ENCODE results near the gene OR6C68.
"Not testable (repeated sequence)": the region's sequence is repeated elsewhere in the genome, so short reads cannot be mapped to it uniquely, and the experiment has no call there.

Gene OR6C68

GRCh38 chr12:55469291-55469690 lies 22.9 kb upstream of the OR6C68 start:
- no peak overlapping the region for H2AFZ ChIP-seq (ENCODE audit: low read length)
- H3F3A ChIP-seq (ENCODE audit: insufficient read depth, low read length): no peaks in the 10 kb centered on the region
- H3K4me3 ChIP-seq (ENCODE audit: low read length): no peak overlapping the region
- H3K79me2 ChIP-seq (ENCODE audit: low read length): no peaks in the 10 kb centered on the region
- no peak for TF ChIP-seq EZH2 (optimal IDR thresholded peaks at IDR 0.05; ENCODE audit: low read depth, low read length)
- no peak for TF ChIP-seq EZH2phosphoT487 (IDR thresholded peaks at IDR 0.05; ENCODE audit: low read length)
- TF ChIP-seq CTCF (IDR thresholded peaks at IDR 0.05; ENCODE audit: low read length): no peak
- no peak overlapping the region for H3K4me2 ChIP-seq (ENCODE audit: low read depth, low read length)
- no peak for DNase-seq
- H3K27me3 ChIP-seq (replicated peaks; ENCODE audit: insufficient read depth, low read length): no peaks in the 10 kb centered on the region
- no peaks in the 10 kb centered on the region for H3K36me3 ChIP-seq (replicated peaks; ENCODE audit: insufficient read depth, low read length)
- H3K9me2 ChIP-seq (replicated peaks; ENCODE audit: insufficient read depth, low read length): no peaks in the 10 kb centered on the region
- no peak overlapping the region for H3K9ac ChIP-seq (ENCODE audit: low read length)
- H3K4me1 ChIP-seq (ENCODE audit: low read length): peaks cover 26% of the 10 kb centered on the region
- H3K27ac ChIP-seq (ENCODE audit: low read length): no peak overlapping the region
- H4K20me1 ChIP-seq (ENCODE audit: insufficient read depth, low read length): no peaks in the 10 kb centered on the region
- no peaks in the 10 kb centered on the region for H3K9me3 ChIP-seq (replicated peaks; ENCODE audit: insufficient read depth, low read length)

GRCh38 chr12:55470088-55470829 lies 21.9 kb upstream of the OR6C68 start, which contains the start of gene OR6C70:
OR6C70 (minus strand) TSS chr12:55470138; CDS start chr12:55470138, 0 bp downstream.
- H2AFZ ChIP-seq (ENCODE audit: low read length): no peak within 1 kb of the TSS

GRCh38 chr12:55472264-55472663 lies 19.9 kb upstream of the OR6C68 start:
- no peak overlapping the region for H3K4me2 ChIP-seq (ENCODE audit: low read depth, low read length)
- no peaks in the 10 kb centered on the region for H3K27me3 ChIP-seq (replicated peaks; ENCODE audit: insufficient read depth, low read length)
- no peaks in the 10 kb centered on the region for H4K20me1 ChIP-seq (ENCODE audit: insufficient read depth, low read length)
- H3K9ac ChIP-seq (ENCODE audit: low read length): no peak overlapping the region
- H3K36me3 ChIP-seq (replicated peaks; ENCODE audit: insufficient read depth, low read length): no peaks in the 10 kb centered on the region
- no peak overlapping the region for H3K27ac ChIP-seq (ENCODE audit: low read length)
- DNase-seq: no peak
- no peak for TF ChIP-seq EZH2 (optimal IDR thresholded peaks at IDR 0.05; ENCODE audit: low read depth, low read length)
- no peak for TF ChIP-seq EZH2phosphoT487 (IDR thresholded peaks at IDR 0.05; ENCODE audit: low read length)
- no peak for TF ChIP-seq CTCF (IDR thresholded peaks at IDR 0.05; ENCODE audit: low read length)
- no peaks in the 10 kb centered on the region for H3F3A ChIP-seq (ENCODE audit: insufficient read depth, low read length)
- peaks cover 18% of the 10 kb centered on the region for H3K4me1 ChIP-seq (ENCODE audit: low read length)
- no peaks in the 10 kb centered on the region for H3K9me3 ChIP-seq (replicated peaks; ENCODE audit: insufficient read depth, low read length)
- no peaks in the 10 kb centered on the region for H3K9me2 ChIP-seq (replicated peaks; ENCODE audit: insufficient read depth, low read length)
- no peak overlapping the region for H3K4me3 ChIP-seq (ENCODE audit: low read length)
- no peak overlapping the region for H2AFZ ChIP-seq (ENCODE audit: low read length)
- no peaks in the 10 kb centered on the region for H3K79me2 ChIP-seq (ENCODE audit: low read length)

More at GRCh38 chr12:55470088-55470829, 21.9 kb upstream of the OR6C68 start, which contains the start of gene OR6C70:
- Histone ChIP-seq H3K27me3 (replicated peaks; ENCODE audit: insufficient read depth, low read length) (no peaks in the 10 kb centered on the region), H3K4me1 (ENCODE audit: low read length) (peaks cover 26% of the 10 kb centered on the region), H3K79me2 (ENCODE audit: low read length) (no peaks in the 10 kb centered on the region), H3K9me3 (replicated peaks; ENCODE audit: insufficient read depth, low read length) (no peaks in the 10 kb centered on the region), H3F3A (ENCODE audit: insufficient read depth, low read length) (no peaks in the 10 kb centered on the region), H3K9me2 (replicated peaks; ENCODE audit: insufficient read depth, low read length) (no peaks in the 10 kb centered on the region), H4K20me1 (ENCODE audit: insufficient read depth, low read length) (no peaks in the 10 kb centered on the region), H3K4me3 (ENCODE audit: low read length) (no peak within 1 kb of the TSS), H3K9ac (ENCODE audit: low read length) (no peak within 1 kb of the TSS), H3K36me3 (replicated peaks; ENCODE audit: insufficient read depth, low read length) (no peaks in the 10 kb centered on the region), H3K27ac (ENCODE audit: low read length) (no peak within 1 kb of the TSS), H3K4me2 (ENCODE audit: low read depth, low read length) (no peak within 1 kb of the TSS)
- no peak for DNase-seq
- TF ChIP-seq CTCF (IDR thresholded peaks at IDR 0.05; ENCODE audit: low read length) (no peak), EZH2phosphoT487 (IDR thresholded peaks at IDR 0.05; ENCODE audit: low read length) (no peak), EZH2 (optimal IDR thresholded peaks at IDR 0.05; ENCODE audit: low read depth, low read length) (no peak)

- not testable (repeated sequence) for H3K4me3 ChIP-seq (ENCODE audit: low read length); H3K36me3 ChIP-seq (replicated peaks; ENCODE audit: insufficient read depth, low read length); H3K9me2 ChIP-seq (replicated peaks; ENCODE audit: insufficient read depth, low read length); H3K27me3 ChIP-seq (replicated peaks; ENCODE audit: insufficient read depth, low read length); H3K9me3 ChIP-seq (replicated peaks; ENCODE audit: insufficient read depth, low read length); H3K27ac ChIP-seq (ENCODE audit: low read length); DNase-seq; H3K9ac ChIP-seq (ENCODE audit: low read length); H3K4me2 ChIP-seq (ENCODE audit: low read depth, low read length); H4K20me1 ChIP-seq (ENCODE audit: insufficient read depth, low read length); H2AFZ ChIP-seq (ENCODE audit: low read length); H3K79me2 ChIP-seq (ENCODE audit: low read length); H3F3A ChIP-seq (ENCODE audit: insufficient read depth, low read length); H3K4me1 ChIP-seq (ENCODE audit: low read length)
These were observed 13.0 kb upstream of the OR6C68 start for GRCh38 chr12:55479136-55479535.

GRCh38 chr12:55484284-55484683 lies 7.9 kb upstream of the OR6C68 start:
- H4K20me1 ChIP-seq (ENCODE audit: insufficient read depth, low read length); H3K36me3 ChIP-seq (replicated peaks; ENCODE audit: insufficient read depth, low read length); DNase-seq; H3K9me3 ChIP-seq (replicated peaks; ENCODE audit: insufficient read depth, low read length); H2AFZ ChIP-seq (ENCODE audit: low read length); H3K27ac ChIP-seq (ENCODE audit: low read length); H3K9ac ChIP-seq (ENCODE audit: low read length); H3K4me2 ChIP-seq (ENCODE audit: low read depth, low read length); H3K9me2 ChIP-seq (replicated peaks; ENCODE audit: insufficient read depth, low read length); H3K4me1 ChIP-seq (ENCODE audit: low read length); H3K4me3 ChIP-seq (ENCODE audit: low read length); H3F3A ChIP-seq (ENCODE audit: insufficient read depth, low read length); H3K27me3 ChIP-seq (replicated peaks; ENCODE audit: insufficient read depth, low read length); H3K79me2 ChIP-seq (ENCODE audit: low read length): not testable (repeated sequence)
